ENCODE data around the gene ANKRD22.

Gene ANKRD22

GRCh38 chr10:88794731-88795130 is 56.9 kb downstream of the ANKRD22 start:
- DNase-seq (ENCODE audit: low read depth), result no peak
- no peak overlapping the region for H3K4me3 ChIP-seq (ENCODE audit: low read length)
- TF ChIP-seq, protein P1, sequence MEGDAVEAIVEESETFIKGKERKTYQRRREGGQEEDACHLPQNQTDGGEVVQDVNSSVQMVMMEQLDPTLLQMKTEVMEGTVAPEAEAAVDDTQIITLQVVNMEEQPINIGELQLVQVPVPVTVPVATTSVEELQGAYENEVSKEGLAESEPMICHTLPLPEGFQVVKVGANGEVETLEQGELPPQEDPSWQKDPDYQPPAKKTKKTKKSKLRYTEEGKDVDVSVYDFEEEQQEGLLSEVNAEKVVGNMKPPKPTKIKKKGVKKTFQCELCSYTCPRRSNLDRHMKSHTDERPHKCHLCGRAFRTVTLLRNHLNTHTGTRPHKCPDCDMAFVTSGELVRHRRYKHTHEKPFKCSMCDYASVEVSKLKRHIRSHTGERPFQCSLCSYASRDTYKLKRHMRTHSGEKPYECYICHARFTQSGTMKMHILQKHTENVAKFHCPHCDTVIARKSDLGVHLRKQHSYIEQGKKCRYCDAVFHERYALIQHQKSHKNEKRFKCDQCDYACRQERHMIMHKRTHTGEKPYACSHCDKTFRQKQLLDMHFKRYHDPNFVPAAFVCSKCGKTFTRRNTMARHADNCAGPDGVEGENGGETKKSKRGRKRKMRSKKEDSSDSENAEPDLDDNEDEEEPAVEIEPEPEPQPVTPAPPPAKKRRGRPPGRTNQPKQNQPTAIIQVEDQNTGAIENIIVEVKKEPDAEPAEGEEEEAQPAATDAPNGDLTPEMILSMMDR (conservative IDR thresholded peaks at IDR 0.05; ENCODE audit: low read depth, low read length), result no peak

DNA sequence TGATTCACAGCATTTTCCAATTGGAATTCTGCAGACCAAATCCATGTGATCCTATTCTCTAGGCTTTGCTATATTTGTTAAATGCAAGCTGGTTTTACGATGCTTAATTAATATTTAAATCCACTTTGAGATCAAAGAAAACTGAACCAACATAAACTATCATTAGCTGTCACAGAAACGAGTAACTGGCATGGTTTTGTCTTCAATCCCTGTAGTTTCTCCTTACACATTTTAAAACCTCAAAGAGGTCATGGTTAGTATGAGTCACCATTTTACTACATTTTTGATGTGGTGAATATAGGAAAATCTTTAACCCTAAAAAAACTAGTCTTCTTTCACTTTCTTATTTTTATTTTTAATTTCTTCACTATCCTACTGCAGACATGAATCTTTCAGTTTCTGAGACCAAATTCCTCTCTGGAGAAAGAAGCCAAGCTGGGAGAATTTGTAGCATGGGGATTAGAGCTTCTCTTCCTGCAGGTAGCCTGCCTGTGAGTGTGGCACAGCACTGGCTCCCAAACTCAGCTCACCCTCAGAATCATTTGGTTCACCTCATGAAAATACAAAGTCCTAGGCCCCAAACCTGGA is 57.8 kb downstream of the ANKRD22 start:
- DNase-seq (ENCODE audit: low read depth), result no peak
- TF ChIP-seq, protein P1 (conservative IDR thresholded peaks at IDR 0.05; ENCODE audit: low read depth, low read length), result no peak
- H3K4me3 ChIP-seq (ENCODE audit: low read length), result no peak overlapping the region

DNA sequence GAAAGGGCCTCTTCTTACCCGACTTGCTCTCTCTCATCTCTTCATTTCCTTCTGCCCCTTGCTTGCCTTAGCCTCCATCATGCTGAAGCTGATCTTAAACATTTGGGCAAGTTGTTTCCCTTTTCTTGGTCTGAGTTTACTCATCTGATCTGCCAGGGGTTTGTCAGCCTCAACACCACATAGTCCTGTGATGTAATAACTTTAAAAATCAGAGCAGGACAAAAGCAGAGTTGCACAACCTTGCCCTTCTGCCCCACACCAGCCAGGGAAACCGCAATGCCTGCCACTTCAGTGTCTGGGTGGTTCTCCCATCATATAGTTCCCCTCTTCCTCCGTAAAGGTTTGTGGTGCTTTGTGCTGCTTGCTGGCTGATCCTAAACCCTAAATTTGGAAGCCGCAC is 59.0 kb downstream of the ANKRD22 start:
- TF ChIP-seq, protein P1 (conservative IDR thresholded peaks at IDR 0.05; ENCODE audit: low read depth, low read length), result no peak
- H3K4me3 ChIP-seq (ENCODE audit: low read length), result no peak overlapping the region
- no peak for DNase-seq (ENCODE audit: low read depth)

- no peak for DNase-seq (ENCODE audit: low read depth)
- H3K4me3 ChIP-seq (ENCODE audit: low read length), result no peak overlapping the region
- TF ChIP-seq, protein P1 (conservative IDR thresholded peaks at IDR 0.05; ENCODE audit: low read depth, low read length), result peak; percentile 71
These were observed 59.7 kb downstream of the ANKRD22 start for GRCh38 chr10:88791924-88792323.

DNA sequence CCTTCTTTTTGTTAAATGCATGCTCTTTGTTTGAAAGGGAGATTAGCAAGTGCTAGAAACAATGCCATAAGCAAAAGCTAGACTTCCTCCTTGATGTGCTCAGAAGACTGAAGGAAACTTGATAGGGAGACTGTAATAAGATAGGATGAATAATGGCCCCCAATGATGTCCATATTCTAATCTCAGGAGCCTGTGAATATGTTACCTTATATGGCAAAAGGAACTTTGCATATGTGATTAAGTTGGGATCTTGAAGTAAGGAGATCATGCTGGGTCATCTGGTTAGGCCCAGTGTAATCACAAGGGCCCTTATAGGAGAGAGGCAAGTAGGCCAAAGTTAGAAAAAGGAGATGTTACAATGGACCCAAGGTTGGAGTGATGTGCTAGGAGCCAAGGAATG is 62.7 kb downstream of the ANKRD22 start:
- TF ChIP-seq, protein P1 (conservative IDR thresholded peaks at IDR 0.05; ENCODE audit: low read depth, low read length), result no peak
- no peak for DNase-seq (ENCODE audit: low read depth)
- no peak overlapping the region for H3K4me3 ChIP-seq (ENCODE audit: low read length)

GRCh38 chr10:88787463-88787862 is 64.2 kb downstream of the ANKRD22 start:
- no peak overlapping the region for H3K4me3 ChIP-seq (ENCODE audit: low read length)
- DNase-seq (ENCODE audit: low read depth), result no peak
- TF ChIP-seq, protein P1 (conservative IDR thresholded peaks at IDR 0.05; ENCODE audit: low read depth, low read length), result no peak

DNA sequence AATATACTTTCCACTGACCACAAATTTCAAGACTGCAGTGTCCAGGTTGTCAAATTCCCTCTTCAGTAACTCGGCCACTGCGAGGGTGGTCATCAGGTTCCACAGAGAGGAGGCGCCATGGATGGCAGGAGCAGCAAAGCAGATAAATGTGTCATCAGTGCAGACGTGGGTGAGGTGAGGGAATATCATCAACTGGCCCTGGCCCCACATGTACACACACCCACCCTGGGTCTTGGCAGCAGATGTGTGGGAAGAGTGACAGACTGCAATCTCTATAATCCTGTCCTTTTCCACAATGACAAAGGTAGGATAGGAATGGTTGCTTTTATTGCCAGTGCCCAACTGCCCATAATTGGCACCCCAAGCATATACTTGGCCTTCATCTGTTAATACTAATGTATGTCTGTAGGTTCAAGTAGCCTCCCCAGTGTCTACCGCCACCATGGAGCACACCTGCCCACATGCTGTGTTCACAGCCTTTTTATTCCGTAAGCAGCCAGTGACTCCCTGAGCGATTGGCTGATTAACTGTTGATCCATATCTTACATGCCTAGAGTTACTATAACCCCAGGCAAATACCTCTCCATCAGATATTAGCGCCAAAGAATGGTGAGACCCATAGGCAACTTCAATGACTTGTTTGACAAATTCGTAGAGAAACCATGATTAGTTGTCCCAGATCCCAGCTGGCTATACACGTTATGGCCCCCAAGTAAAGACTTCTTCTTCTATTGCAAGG is 65.4 kb downstream of the ANKRD22 start:
- TF ChIP-seq, protein P1 (conservative IDR thresholded peaks at IDR 0.05; ENCODE audit: low read depth, low read length), result no peak
- no peak overlapping the region for H3K4me3 ChIP-seq (ENCODE audit: low read length)
- DNase-seq (ENCODE audit: low read depth), result no peak

Data from retinal pigment epithelial cell (primary cell).